Astrocyte of the spinal cord (primary cell): ENCODE data around the gene ZNF75A.

Experiments
- DNase-seq: peaks from one replicate; pipeline ENCODE4 v3.0.0; 2011; ENCODE audit warnings: low read depth, low spot score
- H3K4me3 ChIP-seq: 2 replicates; pipeline ENCODE4 v1.5.1; 2011; ENCODE audit warnings: low read depth, mild to moderate bottlenecking, low read length, moderate library complexity
- CTCF ChIP-seq: IDR thresholded peaks from 2 replicates; pipeline ENCODE4 v1.5.1; 2012; ENCODE audit warnings: low read depth, mild to moderate bottlenecking, low read length, inconsistent platforms
- in situ Hi-C: cut with HindIII; loops from 2 replicates; pipeline ENCODE4 v1.10.0; 2017; ENCODE audit warnings: low sequenced_read_pairs

Gene ZNF75A

DNA sequence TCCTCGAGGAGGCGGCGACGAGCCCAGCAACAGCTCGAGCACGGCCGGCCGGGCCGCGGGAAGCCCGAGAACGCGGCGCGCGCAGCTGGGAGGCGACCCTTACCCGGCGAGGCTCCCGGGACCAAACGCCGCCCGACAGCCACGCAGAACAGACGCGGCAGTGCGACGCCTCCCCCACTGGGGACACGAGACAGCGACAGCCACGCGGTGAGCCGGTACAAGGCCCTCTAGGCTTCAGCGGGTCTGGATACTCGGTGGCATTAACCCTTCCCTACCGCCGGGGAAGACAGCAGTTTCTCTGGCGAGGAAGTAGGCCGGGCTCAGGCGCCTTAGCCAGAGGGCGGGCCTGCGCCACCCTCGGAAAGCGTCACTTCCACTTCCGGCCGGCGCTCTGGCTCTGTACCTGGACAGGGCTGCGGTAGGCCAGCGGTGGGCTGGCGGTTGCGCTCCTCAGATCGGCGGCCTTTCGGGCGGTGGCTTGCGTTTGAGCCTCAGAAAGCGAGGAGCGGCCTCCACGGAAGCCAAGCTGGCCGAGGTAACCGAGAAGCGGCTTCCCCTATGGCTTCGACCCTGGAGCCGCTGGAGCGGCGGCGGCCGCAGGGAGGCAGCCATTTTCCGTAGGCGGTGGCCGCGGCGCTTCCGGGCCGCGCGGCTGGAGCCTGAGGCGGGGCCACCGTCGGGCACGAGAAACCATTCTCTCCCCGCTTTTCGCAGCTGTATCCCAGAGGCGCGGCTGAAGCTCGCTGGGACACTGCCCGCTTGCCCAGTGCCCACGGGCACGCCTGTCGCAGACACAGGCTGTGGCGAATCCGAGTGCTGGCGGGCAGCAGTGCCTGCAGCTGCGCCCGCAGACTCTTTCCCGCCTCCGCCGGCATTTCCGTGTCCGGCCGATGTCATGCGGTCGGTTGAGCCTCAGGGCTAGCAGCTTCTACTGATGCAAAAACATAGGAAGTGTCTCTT lies at the start of gene ZNF75A, which contains the start of gene TIGD7:
TSS of gene ZNF75A (plus strand) at position 389 of the 960 bp plus-strand sequence. CDS start 2,932 bp downstream, outside the sequence.
TSS of gene TIGD7 (minus strand) at position 322 of the 960 bp plus-strand sequence. CDS start 4,816 bp downstream, outside the sequence.
- no peak for TF ChIP-seq CTCF
- in situ Hi-C loops, result no loop called here
- peak within 1 kb of the TSS; percentile 72 for H3K4me3 ChIP-seq
- peak; percentile 94 for DNase-seq

- no peak for DNase-seq
- H3K4me3 ChIP-seq, result no peak within 1 kb of the TSS
- TF ChIP-seq CTCF, result no peak
- in situ Hi-C loops, result no loop called here
These were observed 49.0 kb upstream of the ZNF75A start, which contains the start of gene MEFV for GRCh38 chr16:3256146-3256865. MEFV (minus strand) TSS chr16:3256633; CDS start chr16:3256587, 46 bp downstream.

GRCh38 chr16:3256866-3257465 lies 48.3 kb upstream of the ZNF75A start:
- in situ Hi-C loops, result no loop called here
- DNase-seq, result peak; percentile 43
- no peak overlapping the region for H3K4me3 ChIP-seq
- TF ChIP-seq CTCF, result no peak

DNA sequence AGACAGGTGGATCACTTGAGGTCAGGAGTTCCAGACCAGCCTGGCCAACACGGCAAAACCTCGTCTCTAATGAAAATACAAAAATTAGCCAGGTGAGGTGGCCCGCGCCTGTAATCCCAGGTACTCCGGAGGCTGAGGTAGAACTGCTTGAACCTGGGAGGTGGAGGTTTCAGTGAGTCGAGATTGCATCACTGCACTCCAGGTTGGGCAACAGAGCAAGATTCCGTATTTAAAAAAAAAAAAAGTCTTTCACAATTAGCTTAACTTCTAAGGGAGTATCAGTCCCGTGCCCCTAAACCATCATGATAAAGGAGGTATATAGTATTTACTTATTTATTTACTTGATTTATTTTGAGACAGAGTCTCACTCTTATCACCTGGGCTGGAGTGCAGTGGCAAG lies 45.5 kb upstream of the ZNF75A start:
- no peak overlapping the region for H3K4me3 ChIP-seq
- TF ChIP-seq CTCF, result no peak
- in situ Hi-C loops, result no loop called here
- no peak for DNase-seq

- in situ Hi-C loops, result no loop called here
- no peak for DNase-seq
- no peak for TF ChIP-seq CTCF
- H3K4me3 ChIP-seq, result no peak overlapping the region
These were observed 42.8 kb upstream of the ZNF75A start for GRCh38 chr16:3262517-3262916.
